Hepatocyte (in vitro differentiated cells): ENCODE measurements around the gene NDUFAF4. TPM values are rescaled to one million over a fixed set of nuclear protein-coding genes. Genes with fewer than 3 reads are reported as not detected.

Experiments
- DNase-seq: peaks from one replicate; pipeline ENCODE4 v3.0.0-alpha.2; 2016; ENCODE audit warnings: low spot score
- H2AFZ ChIP-seq: fragments of 200-600 bp; sonication (generic); 2 replicates; pipeline ENCODE4 v1.6.0; 2016; ENCODE audit warnings: antibody characterized with exemption, mild to moderate bottlenecking
- H3K27ac ChIP-seq: fragments of 200-600 bp; sonication (generic); 2 replicates; pipeline ENCODE4 v1.5.1; 2016; ENCODE audit warnings: mild to moderate bottlenecking
- H3K27me3 ChIP-seq: fragments of 200-600 bp; sonication (generic); 2 replicates; pipeline ENCODE4 v1.6.1; 2016
- H3K36me3 ChIP-seq: fragments of 200-600 bp; sonication (generic); replicated peaks from 2 replicates; pipeline ENCODE4 v1.5.1; 2016; ENCODE audit warnings: low read depth; ENCODE audit not compliant: insufficient read depth
- H3K4me1 ChIP-seq: fragments of 200-600 bp; sonication (generic); 2 replicates; pipeline ENCODE4 v1.5.1; 2016; ENCODE audit warnings: mild to moderate bottlenecking, moderate library complexity; ENCODE audit not compliant: insufficient read depth
- H3K4me2 ChIP-seq: fragments of 200-600 bp; sonication (generic); 2 replicates; pipeline ENCODE4 v1.6.0; 2016
- H3K4me3 ChIP-seq: fragments of 200-600 bp; sonication (generic); 2 replicates; pipeline ENCODE4 v1.5.1; 2016; ENCODE audit warnings: mild to moderate bottlenecking
- H3K79me2 ChIP-seq: fragments of 200-600 bp; sonication (generic); 2 replicates; pipeline ENCODE4 v1.6.0; 2017; ENCODE audit warnings: mild to moderate bottlenecking
- H3K9me2 ChIP-seq: fragments of 200-600 bp; sonication (generic); replicated peaks from 2 replicates; pipeline ENCODE4 v1.6.0; 2017; ENCODE audit warnings: mild to moderate bottlenecking; ENCODE audit not compliant: insufficient read depth
- H3K9me3 ChIP-seq: fragments of 200-600 bp; sonication (generic); 2 replicates; pipeline ENCODE4 v1.5.1; 2016; ENCODE audit warnings: low read depth, mild to moderate bottlenecking
- H4K20me1 ChIP-seq: fragments of 200-600 bp; sonication (generic); 2 replicates; pipeline ENCODE4 v1.6.0; 2016; ENCODE audit warnings: mild to moderate bottlenecking; ENCODE audit not compliant: insufficient read depth, poor library complexity, severe bottlenecking
- CTCF ChIP-seq: fragments of 200-600 bp; sonication (generic); IDR thresholded peaks from 2 replicates; pipeline ENCODE4 v1.5.1; 2016; ENCODE audit warnings: antibody characterized with exemption, mild to moderate bottlenecking; ENCODE audit not compliant: poor library complexity
- EZH2 ChIP-seq: fragments of 200-600 bp; sonication (generic); IDR thresholded peaks from 2 replicates; pipeline ENCODE4 v1.6.1; 2016; ENCODE audit warnings: antibody characterized with exemption, mild to moderate bottlenecking, borderline replicate concordance
- EZH2phosphoT487 ChIP-seq: fragments of 200-600 bp; sonication (generic); IDR thresholded peaks from one replicate; pipeline ENCODE4 v1.6.1; 2018; ENCODE audit warnings: antibody characterized with exemption, mild to moderate bottlenecking, low read depth, moderate library complexity; ENCODE audit not compliant: unreplicated experiment, severe bottlenecking
- WGBS: methylation state at CpG from one replicate; pipeline ENCODE4 v1.1.6; 2016; ENCODE audit warnings: low lambda C conversion rate; ENCODE audit errors: missing lambda C conversion rate; 5-methylcytosine and 5-hydroxymethylcytosine counted together
- polyA plus RNA-seq: library from polyadenylated mRNA; unstranded; fragments of >200 nt; fragmentation: Nextera tagmentation; extraction: Ambion mirVana; gene quantifications from 2 replicates; pipeline ENCODE4 v1.2.1, GENCODE V29; 2016
- total RNA-seq: library from RNA; depleted of rRNA; stranded (reverse); fragments of >200 nt; gene quantifications from 2 replicates; pipeline ENCODE4 v1.2.3, GENCODE V29; 2014

Gene NDUFAF4
- total and polyA plus RNA-seq, 2 experiments from 2014 or later = 39.1 to 62.4 TPM

DNA sequence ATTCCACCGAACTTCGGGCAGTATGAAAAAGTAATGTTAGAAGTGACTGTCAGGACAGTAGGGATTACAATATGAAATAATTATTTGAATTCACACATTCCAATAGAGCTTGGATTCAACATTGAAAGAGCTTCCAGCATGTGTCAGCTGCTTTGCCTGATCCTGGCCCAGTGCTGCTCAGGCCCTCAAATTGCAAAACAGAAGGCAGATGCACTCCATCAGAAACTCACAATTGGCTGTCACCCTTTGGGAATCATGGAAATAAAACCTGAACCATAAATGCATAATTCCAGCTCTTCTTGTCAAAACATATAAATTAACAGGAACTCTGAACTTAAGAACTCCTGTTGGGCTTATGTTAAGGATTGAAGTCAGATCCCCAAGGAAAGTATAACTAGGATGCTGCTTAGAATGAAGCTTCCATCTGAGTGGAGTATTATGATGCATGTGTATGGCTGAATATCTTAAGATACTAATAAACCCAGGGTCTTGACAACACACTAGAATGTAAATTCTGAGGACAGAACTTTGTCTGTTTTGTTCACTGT is 1.8 kb upstream of the NDUFAF4 start:
- H3K79me2 ChIP-seq = peaks cover 25% of the 10 kb centered on the region
- peak overlapping the region; percentile 83 for H3K4me2 ChIP-seq
- no peak overlapping the region for H2AFZ ChIP-seq
- no peaks in the 10 kb centered on the region for H3K36me3 ChIP-seq
- DNase-seq = no peak
- TF ChIP-seq EZH2phosphoT487 = no peak
- no peak for TF ChIP-seq CTCF
- no peak for TF ChIP-seq EZH2
- H4K20me1 ChIP-seq = no peaks in the 10 kb centered on the region
- no peaks in the 10 kb centered on the region for H3K9me2 ChIP-seq
- WGBS = 95% methylated on average over 2 of the region's 2 CpGs
- H3K27ac ChIP-seq = no peak overlapping the region
- H3K4me1 ChIP-seq = peaks cover 5% of the 10 kb centered on the region
- H3K9me3 ChIP-seq = no peaks in the 10 kb centered on the region
- no peak overlapping the region for H3K4me3 ChIP-seq
- no peaks in the 10 kb centered on the region for H3K27me3 ChIP-seq

DNA sequence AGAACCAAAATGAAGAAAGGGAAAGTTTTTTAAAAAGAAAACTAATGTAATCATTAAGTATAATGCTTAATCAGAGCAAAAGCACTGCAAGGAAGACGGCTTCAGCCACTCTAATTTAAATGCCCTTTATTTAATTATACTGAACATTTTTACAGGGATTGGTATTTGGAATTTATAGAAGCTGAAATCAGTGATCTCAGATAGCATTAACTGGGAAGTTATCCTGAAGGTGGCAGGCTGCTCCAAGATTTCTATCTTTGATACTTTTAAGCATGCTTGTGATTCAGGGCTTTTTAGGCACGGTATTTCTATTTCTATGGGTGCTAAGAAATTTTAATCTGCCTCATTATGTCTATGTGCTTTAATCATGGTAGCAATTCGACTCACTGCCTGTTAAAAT is 1.3 kb upstream of the NDUFAF4 start:
- H3K27ac ChIP-seq = peak overlapping the region; percentile 92
- H3K79me2 ChIP-seq = peaks cover 30% of the 10 kb centered on the region
- peak overlapping the region; percentile 58 for H2AFZ ChIP-seq
- H3K9me3 ChIP-seq = no peaks in the 10 kb centered on the region
- 19% methylated on average over 3 of the region's 3 CpGs for WGBS
- H3K4me1 ChIP-seq = peaks cover 5% of the 10 kb centered on the region
- TF ChIP-seq EZH2phosphoT487 (no peak), CTCF (peak; percentile 72)
- H3K9me2 ChIP-seq = no peaks in the 10 kb centered on the region
- peak; percentile 63 for DNase-seq
- no peaks in the 10 kb centered on the region for H3K27me3 ChIP-seq
- H4K20me1 ChIP-seq = no peaks in the 10 kb centered on the region
- H3K4me3 ChIP-seq = peak overlapping the region; percentile 65
- no peaks in the 10 kb centered on the region for H3K36me3 ChIP-seq
- H3K4me2 ChIP-seq = peak overlapping the region; percentile 83

- peak overlapping the region; percentile 83 for H3K4me2 ChIP-seq
- peak overlapping the region; percentile 65 for H3K4me3 ChIP-seq
- no peaks in the 10 kb centered on the region for H3K9me3 ChIP-seq
- no peaks in the 10 kb centered on the region for H3K27me3 ChIP-seq
- peak overlapping the region; percentile 58 for H2AFZ ChIP-seq
- no peaks in the 10 kb centered on the region for H4K20me1 ChIP-seq
- H3K9me2 ChIP-seq = no peaks in the 10 kb centered on the region
- no peak for DNase-seq
- peaks cover 36% of the 10 kb centered on the region for H3K79me2 ChIP-seq
- H3K27ac ChIP-seq = peak overlapping the region; percentile 92
- H3K36me3 ChIP-seq = no peaks in the 10 kb centered on the region
- peaks cover 5% of the 10 kb centered on the region for H3K4me1 ChIP-seq
- WGBS = 2% methylated on average over 10 of the region's 10 CpGs
- no peak for TF ChIP-seq EZH2phosphoT487
- no peak for TF ChIP-seq CTCF
- no peak for TF ChIP-seq EZH2
Measured at GRCh38 chr6:96898241-96898851, 655 bp upstream of the NDUFAF4 start.

GRCh38 chr6:96889146-96889545 is 8.5 kb downstream of the NDUFAF4 start:
- Histone ChIP-seq H3K9me2 (no peaks in the 10 kb centered on the region), H3K4me2 (no peak overlapping the region), H3K27me3 (no peaks in the 10 kb centered on the region), H3K79me2 (peaks cover 10% of the 10 kb centered on the region), H3K27ac (no peak overlapping the region), H3K4me1 (no peaks in the 10 kb centered on the region), H3K9me3 (no peaks in the 10 kb centered on the region), H3K36me3 (no peaks in the 10 kb centered on the region), H3K4me3 (no peak overlapping the region), H2AFZ (no peak overlapping the region), H4K20me1 (no peaks in the 10 kb centered on the region)
- 0% methylated on average over 1 of the region's 1 CpG for WGBS
- DNase-seq = no peak
- TF ChIP-seq EZH2 (no peak), CTCF (no peak), EZH2phosphoT487 (no peak)
